Measurements from ENCODE around the gene TRMT61B. TPM values are rescaled to one million over a fixed set of nuclear protein-coding genes. Genes with fewer than 3 reads are reported as not detected.

The TRMT61B gene
- total RNA-seq, 1 donor from 2014 or later, result 12.7 TPM

GRCh38 chr2:28810384-28811285 lies 59.5 kb downstream of the TRMT61B start, which contains the start of gene SPDYA:
SPDYA (plus strand) TSS chr2:28810834; CDS start chr2:28816015, 5,181 bp downstream.
- intact Hi-C loops (cut with DNase I), result no loop called here
- peaks cover 5% of the 10 kb centered on the region for H3K36me3 ChIP-seq
- no peaks in the 10 kb centered on the region for H3K9me3 ChIP-seq
- peaks cover 7% of the 10 kb centered on the region for H3K4me1 ChIP-seq
- no peaks in the 10 kb centered on the region for H3K27me3 ChIP-seq
- peak; percentile 85 for DNase-seq
- no peak for TF ChIP-seq CTCF (IDR thresholded peaks at IDR 0.05)
- H3K4me3 ChIP-seq, result peak within 1 kb of the TSS; percentile 54
- no peak within 1 kb of the TSS for H3K27ac ChIP-seq
- ATAC-seq, result peak; percentile 98

GRCh38 chr2:28809927-28810326 lies 60.2 kb downstream of the TRMT61B start:
- TF ChIP-seq CTCF (IDR thresholded peaks at IDR 0.05), result no peak
- ATAC-seq (no peak), DNase-seq (no peak)
- Histone ChIP-seq H3K9me3 (no peaks in the 10 kb centered on the region), H3K4me1 (peaks cover 7% of the 10 kb centered on the region), H3K27ac (no peak overlapping the region), H3K36me3 (peaks cover 12% of the 10 kb centered on the region), H3K27me3 (no peaks in the 10 kb centered on the region), H3K4me3 (peak overlapping the region; percentile 54)
- intact Hi-C loops (cut with DNase I), result no loop called here

GRCh38 chr2:28802975-28803429 lies 67.1 kb downstream of the TRMT61B start:
- H3K4me1 ChIP-seq, result no peaks in the 10 kb centered on the region
- no peaks in the 10 kb centered on the region for H3K27me3 ChIP-seq
- H3K9me3 ChIP-seq, result no peaks in the 10 kb centered on the region
- DNase-seq, result no peak
- H3K4me3 ChIP-seq, result no peak overlapping the region
- no peak overlapping the region for H3K27ac ChIP-seq
- peaks cover 70% of the 10 kb centered on the region for H3K36me3 ChIP-seq
- TF ChIP-seq CTCF (IDR thresholded peaks at IDR 0.05), result no peak
- intact Hi-C loops (cut with DNase I), result no loop called here
- ATAC-seq, result no peak

GRCh38 chr2:28801726-28802125 lies 68.4 kb downstream of the TRMT61B start:
- ATAC-seq, result no peak
- no peak for TF ChIP-seq CTCF (IDR thresholded peaks at IDR 0.05)
- H3K36me3 ChIP-seq, result peaks cover 70% of the 10 kb centered on the region

More at GRCh38 chr2:28801726-28802125, 68.4 kb downstream of the TRMT61B start:
- H3K4me1 ChIP-seq, result no peaks in the 10 kb centered on the region
- intact Hi-C loops (cut with DNase I), result no loop called here
- no peak overlapping the region for H3K27ac ChIP-seq
- no peak overlapping the region for H3K4me3 ChIP-seq
- DNase-seq, result no peak
- H3K27me3 ChIP-seq, result no peaks in the 10 kb centered on the region
- H3K9me3 ChIP-seq, result no peaks in the 10 kb centered on the region

Other genes starting within 250 kb of the TRMT61B start
- 256 TPM for gene PPP1CB, start 118.5 kb downstream of the TRMT61B start, total RNA-seq
- gene SPDYA, start 59.5 kb downstream of the TRMT61B start, total RNA-seq, result 1.5 TPM
- gene WDR43, start 24.4 kb upstream of the TRMT61B start, total RNA-seq, result 27.6 TPM
- 0.72 TPM for gene TOGARAM2, start 111.0 kb upstream of the TRMT61B start, total RNA-seq
- 0.55 TPM for gene PCARE, start 204.2 kb upstream of the TRMT61B start, total RNA-seq
- gene CLIP4, start 245.1 kb upstream of the TRMT61B start, total RNA-seq, result 61.1 TPM

All from upper lobe of right lung (tissue), 1 donor.